PFSK-1 (cell line): ENCODE results near the gene PRPF6.

Experiments used
- FOXP2 ChIP-seq: optimal IDR thresholded peaks from 2 replicates; pipeline ENCODE3; 2011; ENCODE audit warnings: borderline replicate concordance, control low read depth, inconsistent platforms; ENCODE audit not compliant: insufficient read depth; ENCODE audit errors: extremely low read length, extremely low read depth
- POLR2AphosphoS5 ChIP-seq: IDR thresholded peaks from 2 replicates; pipeline ENCODE4 v1.6.1; 2012; ENCODE audit warnings: low read depth, mild to moderate bottlenecking, control low read depth, low read length, moderate library complexity
- REST ChIP-seq, 2 experiments: IDR thresholded peaks; 2 replicates each; pipeline versions ENCODE4 v1.6.1 to v1.8.0; 2011 to 2012; ENCODE audit warnings: low read depth in 2 of 2, low read length in 2 of 2, control low read depth in 1 of 2, inconsistent platforms in 1 of 2, mild to moderate bottlenecking in 1 of 2, moderate library complexity in 1 of 2; ENCODE audit not compliant: insufficient read depth in 1 of 2
- SIN3A ChIP-seq: IDR thresholded peaks from 2 replicates; pipeline ENCODE4 v1.6.1; 2012; ENCODE audit warnings: mild to moderate bottlenecking, low read length, moderate library complexity, borderline replicate concordance; ENCODE audit not compliant: insufficient read depth
- TAF1 ChIP-seq: IDR thresholded peaks from 2 replicates; pipeline ENCODE4 v1.6.1; 2012; ENCODE audit warnings: low read length, control low read depth, borderline replicate concordance; ENCODE audit not compliant: insufficient read depth

The PRPF6 gene

GRCh38 chr20:63941282-63942081 is 39.5 kb upstream of the PRPF6 start:
- TF ChIP-seq FOXP2 (peak; percentile 77), SIN3A (no peak)

GRCh38 chr20:63942250-63942951 is 38.5 kb upstream of the PRPF6 start:
- no peak for TF ChIP-seq TAF1
- TF ChIP-seq POLR2AphosphoS5, result no peak
- TF ChIP-seq SIN3A, result peak; percentile 19; the same call in 1 of the 2 replicates
- TF ChIP-seq FOXP2, result no peak
- TF ChIP-seq REST (IDR thresholded peaks at IDR 0.05; ENCODE audit: insufficient read depth in 1 of 2, low read depth in 2 of 2, low read length in 2 of 2), result no peak

- no peak for TF ChIP-seq TAF1
Observed at GRCh38 chr20:63942969-63943807, 37.7 kb upstream of the PRPF6 start.

GRCh38 chr20:63943808-63944077 is 37.2 kb upstream of the PRPF6 start:
- TF ChIP-seq REST (IDR thresholded peaks at IDR 0.05; ENCODE audit: insufficient read depth in 1 of 2, low read depth in 2 of 2, low read length in 2 of 2) (no peak), TAF1 (no peak), SIN3A (no peak), POLR2AphosphoS5 (no peak), FOXP2 (no peak)

GRCh38 chr20:63944078-63944941 is 36.6 kb upstream of the PRPF6 start:
- TF ChIP-seq TAF1 (no peak), POLR2AphosphoS5 (no peak), FOXP2 (no peak), REST (IDR thresholded peaks at IDR 0.05; ENCODE audit: insufficient read depth in 1 of 2, low read depth in 2 of 2, low read length in 2 of 2) (no peak), SIN3A (no peak)
